ENCODE measurements around the gene DNAJC5.

DNA sequence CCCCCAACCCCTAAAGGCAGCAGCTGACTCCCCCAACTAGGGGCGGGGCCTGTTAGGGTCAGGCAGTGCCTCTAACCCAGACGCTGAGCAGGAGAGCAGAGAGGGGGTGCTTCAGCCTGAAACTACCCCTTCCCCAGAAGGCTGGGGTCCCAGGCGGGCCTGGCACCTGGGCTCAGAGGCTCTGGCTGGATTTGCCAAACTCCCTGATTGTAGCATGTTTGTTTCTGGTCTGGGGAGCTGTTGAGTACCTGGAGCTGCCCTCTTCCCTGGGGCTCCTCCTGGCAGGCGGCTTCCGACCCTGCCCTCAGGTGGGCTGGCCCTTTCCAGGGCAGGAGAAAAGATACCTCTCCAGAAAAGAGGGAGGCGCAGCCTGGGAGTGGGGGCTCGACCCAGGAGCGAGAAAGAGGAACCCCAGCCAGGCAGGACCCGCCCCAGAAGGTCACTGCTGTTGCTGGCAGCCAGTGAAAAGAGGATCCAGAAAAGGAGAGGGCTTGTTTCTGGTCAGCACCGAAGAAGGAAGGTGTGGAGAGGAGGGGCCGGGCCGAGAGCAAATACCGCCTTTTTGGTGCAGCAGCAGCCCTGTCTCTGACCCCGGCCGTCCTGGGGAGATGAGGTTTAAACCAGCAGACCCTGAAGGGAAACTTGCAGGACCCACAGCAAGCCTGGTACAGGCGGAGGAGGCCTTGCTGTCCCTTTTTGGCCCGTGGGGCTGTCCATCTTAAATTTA lies 34.4 kb upstream of the DNAJC5 start:
- TF ChIP-seq, protein P1, sequence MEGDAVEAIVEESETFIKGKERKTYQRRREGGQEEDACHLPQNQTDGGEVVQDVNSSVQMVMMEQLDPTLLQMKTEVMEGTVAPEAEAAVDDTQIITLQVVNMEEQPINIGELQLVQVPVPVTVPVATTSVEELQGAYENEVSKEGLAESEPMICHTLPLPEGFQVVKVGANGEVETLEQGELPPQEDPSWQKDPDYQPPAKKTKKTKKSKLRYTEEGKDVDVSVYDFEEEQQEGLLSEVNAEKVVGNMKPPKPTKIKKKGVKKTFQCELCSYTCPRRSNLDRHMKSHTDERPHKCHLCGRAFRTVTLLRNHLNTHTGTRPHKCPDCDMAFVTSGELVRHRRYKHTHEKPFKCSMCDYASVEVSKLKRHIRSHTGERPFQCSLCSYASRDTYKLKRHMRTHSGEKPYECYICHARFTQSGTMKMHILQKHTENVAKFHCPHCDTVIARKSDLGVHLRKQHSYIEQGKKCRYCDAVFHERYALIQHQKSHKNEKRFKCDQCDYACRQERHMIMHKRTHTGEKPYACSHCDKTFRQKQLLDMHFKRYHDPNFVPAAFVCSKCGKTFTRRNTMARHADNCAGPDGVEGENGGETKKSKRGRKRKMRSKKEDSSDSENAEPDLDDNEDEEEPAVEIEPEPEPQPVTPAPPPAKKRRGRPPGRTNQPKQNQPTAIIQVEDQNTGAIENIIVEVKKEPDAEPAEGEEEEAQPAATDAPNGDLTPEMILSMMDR (IDR thresholded peaks at IDR 0.05), result no peak
- TF ChIP-seq EP300 (IDR thresholded peaks at IDR 0.05) (no peak), POLR2A (IDR thresholded peaks at IDR 0.05) (no peak)

Data from ovary (tissue), 3 donors.